Colon (tissue), 2 donors: ENCODE data around the gene CRYBB1.

Source experiments
- FAIRE-seq: peaks from 2 replicates; lab custom pipeline; 2012; peaks lifted over from hg19 to GRCh38; lab: Jason Lieb, UNC
- donor health status: control.
- donor health status: control.

CRYBB1 gene

GRCh38 chr22:26551568-26551967, 66.3 kb downstream of the CRYBB1 start:
- no peak for FAIRE-seq

- no peak for FAIRE-seq
Measured at GRCh38 chr22:26550498-26551033, 67.3 kb downstream of the CRYBB1 start.

- no peak for FAIRE-seq
Measured at GRCh38 chr22:26549902-26550497, 67.8 kb downstream of the CRYBB1 start.
